ENCODE results near the gene PLEKHJ1. TPM values are rescaled to one million over a fixed set of nuclear protein-coding genes. Genes with fewer than 3 reads are reported as not detected.

PLEKHJ1 gene
- total and polyA plus RNA-seq, 2 of the 8 experiments (the other 6 are each of a cell fraction or from before 2014, with no cell fraction given): 135 to 187 TPM

GRCh38 chr19:2268480-2268830, 32.3 kb upstream of the PLEKHJ1 start:
- no peak overlapping the region for H2AFZ ChIP-seq (ENCODE audit: low read length)
- no peaks in the 10 kb centered on the region for H3K79me1 ChIP-seq (ENCODE audit: low read depth, low read length)
- H2BK20ac ChIP-seq (ENCODE audit: low read length): no peak overlapping the region
- WGBS, 2 experiments (ENCODE audit: extremely low coverage in 1 of 2, insufficient coverage in 1 of 2, insufficient read length in 1 of 2, insufficient replicate concordance in 2 of 2, low coverage in 1 of 2, low lambda C conversion rate in 2 of 2, missing lambda C conversion rate in 1 of 2): 81% methylated on average over 4 of the region's 4 CpGs; no CpG with 5 or more reads in 1 of the 2 experiments
- peaks cover 3 to 23% (median 9%) of the 10 kb centered on the region in 4 experiments; a peak in 5 of 8 replicates for H3K36me3 ChIP-seq (ENCODE audit: control insufficient read depth in 2 of 4, insufficient read depth in 4 of 4, low read length in 3 of 4)
- peak overlapping the region; percentile 38 to 63; a peak in 2 of 4 replicates for H3K4me2 ChIP-seq (ENCODE audit: insufficient read depth in 1 of 2, low read depth in 2 of 2, low read length in 2 of 2)
- peaks cover 20 to 34% of the 10 kb centered on the region in 2 experiments; a peak in 3 of 4 replicates for H3K79me2 ChIP-seq (ENCODE audit: control insufficient read depth in 1 of 2, insufficient read depth in 2 of 2, low read length in 2 of 2)
- H3K9ac ChIP-seq (replicated peaks in 1 of 4; ENCODE audit: extremely low read depth in 1 of 4, low read depth in 3 of 4, low read length in 3 of 4): no peak overlapping the region
- FAIRE-seq (no peak), DNase-seq (ENCODE audit: low read depth in 1 of 2, low spot score in 2 of 2) (no peak)
- no peaks in the 10 kb centered on the region for H3K9me3 ChIP-seq (ENCODE audit: insufficient read depth in 2 of 2, low read depth in 1 of 2, low read length in 1 of 2)
- peaks cover 17 to 20% of the 10 kb centered on the region in 2 experiments for H4K20me1 ChIP-seq (replicated peaks in 1 of 2; ENCODE audit: control insufficient read depth in 1 of 2, insufficient read depth in 2 of 2, low read length in 2 of 2)
- no peak overlapping the region for H3K14ac ChIP-seq (ENCODE audit: insufficient read length)
- TF ChIP-seq JUND (IDR thresholded peaks at IDR 0.05; ENCODE audit: low read length): no peak
- no peak for TF ChIP-seq YY1 (IDR thresholded peaks at IDR 0.05; ENCODE audit: low read depth, low read length)
- TF ChIP-seq TAF1 (IDR thresholded peaks at IDR 0.05; ENCODE audit: low read depth, low read length): no peak
- no peak for TF ChIP-seq CBX8 (IDR thresholded peaks at IDR 0.05; ENCODE audit: borderline replicate concordance, low read depth, low read length)
- no peak for TF ChIP-seq NRF1 (IDR thresholded peaks at IDR 0.05; ENCODE audit: low read depth, low read length)
- TF ChIP-seq POU5F1 (IDR thresholded peaks at IDR 0.05; ENCODE audit: low read depth, low read length): no peak
- no peak for TF ChIP-seq TAF7 (optimal IDR thresholded peaks at IDR 0.05; ENCODE audit: borderline replicate concordance, low read depth, low read length)
- no peak overlapping the region for H4K5ac ChIP-seq (ENCODE audit: insufficient read length, low read depth, low read length)
- H2BK5ac ChIP-seq (ENCODE audit: low read depth, low read length): no peak overlapping the region
- H3K23ac ChIP-seq (ENCODE audit: insufficient read length): no peak overlapping the region
- H2BK15ac ChIP-seq (ENCODE audit: low read length): no peak overlapping the region
- H2BK120ac ChIP-seq (replicated peaks; ENCODE audit: low read depth, low read length): no peak overlapping the region
- no peak overlapping the region for H3K18ac ChIP-seq (ENCODE audit: extremely low read depth, low read length)
- no peak overlapping the region for H2AK5ac ChIP-seq (ENCODE audit: low read depth, low read length)
- no peak overlapping the region for H4K8ac ChIP-seq (ENCODE audit: extremely low read depth, insufficient read depth, low read length)
- H2BK12ac ChIP-seq (ENCODE audit: low read depth, low read length): no peak overlapping the region
- H3K4me1 ChIP-seq (replicated peaks in 1 of 4; ENCODE audit: control insufficient read depth in 3 of 4, insufficient read depth in 4 of 4, low read length in 3 of 4): peaks cover 0 to 18% (median 6%) of the 10 kb centered on the region in 4 experiments; a peak in 5 of 7 replicates
- peaks cover 5% of the 10 kb centered on the region; the same call in 1 of the 2 replicates for H3K23me2 ChIP-seq (ENCODE audit: low read depth, low read length)
- H3K56ac ChIP-seq (replicated peaks; ENCODE audit: insufficient read length, low read depth, low read length): no peak overlapping the region
- no peak overlapping the region for H4K91ac ChIP-seq (replicated peaks; ENCODE audit: insufficient read length, low read length)
- POLR2A ChIA-PET (ENCODE audit: partially characterized antibody): interaction anchor here (1.2 to 23.4 kb wide), 7 partner anchors 13 to 86 kb away, joined by 3 to 330 read pairs (median 8); partner anchors contain the start of genes AMH, JSRP1 and SF3A2
- no peak overlapping the region for H3K27ac ChIP-seq (ENCODE audit: low read depth, low read length)
- H3K4me3 ChIP-seq (ENCODE audit: extremely low read depth in 1 of 4, insufficient read depth in 2 of 4, low read depth in 3 of 4, low read length in 4 of 4): peak overlapping the region in 2 of 4 experiments; percentile 95 to 100; a peak in 3 of 8 replicates
- no peaks in the 10 kb centered on the region for H3K27me3 ChIP-seq (replicated peaks in 1 of 4; ENCODE audit: control insufficient read depth in 3 of 4, extremely low read depth in 1 of 4, insufficient read depth in 3 of 4, low read length in 3 of 4)
- no peak overlapping the region for H3K4ac ChIP-seq (replicated peaks; ENCODE audit: insufficient read length, low read depth, low read length)
- CTCF ChIA-PET (ENCODE audit: partially characterized antibody): interaction anchor here (1.4 kb wide), 1 partner anchor 29 kb away, joined by 4 read pairs; no protein-coding TSS in a partner anchor
